H1 (cell line): ENCODE results near the gene BRAP. TPM values are rescaled to one million over a fixed set of nuclear protein-coding genes. Genes with fewer than 3 reads are reported as not detected.
"Not testable (repeated sequence)": the region's sequence is repeated elsewhere in the genome, so short reads cannot be mapped to it uniquely, and the experiment has no call there.

Experiments used
- CTCF ChIA-PET: fragments of 300-600 bp; sonication (Branson Sonifier 250); formaldehyde crosslinking; loops from one replicate; lab custom pipeline; 2021; ENCODE audit not compliant: partially characterized antibody; lab: Charles Lee
- POLR2A ChIA-PET: fragments of 300-600 bp; sonication (Branson Sonifier 250); formaldehyde crosslinking; loops from one replicate; lab custom pipeline; 2021; ENCODE audit warnings: inconsistent platforms; ENCODE audit not compliant: partially characterized antibody; lab: Charles Lee
- DNase-seq, 2 experiments: peaks; one replicate each; pipeline versions ENCODE4 v3.0.0 to v3.0.0-alpha.2; 2010 to 2022; ENCODE audit warnings: low spot score in 2 of 2, low read depth in 1 of 2, mixed read lengths in 1 of 2
- FAIRE-seq: peaks from 2 replicates; lab custom pipeline; 2011; peaks lifted over from hg19 to GRCh38; lab: Jason Lieb, UNC
- H2AFZ ChIP-seq: 2 replicates; pipeline ENCODE4 v1.8.1; 2012; ENCODE audit warnings: low read length, inconsistent platforms
- H2AK5ac ChIP-seq: 2 replicates; pipeline ENCODE4 v1.6.1; 2013; ENCODE audit warnings: low read depth, low read length
- H2BK120ac ChIP-seq: replicated peaks from 2 replicates; pipeline ENCODE3; 2013; ENCODE audit warnings: low read depth, low read length, inconsistent platforms
- H2BK12ac ChIP-seq: 2 replicates; pipeline ENCODE4 v1.6.1; 2013; ENCODE audit warnings: low read depth, low read length
- H2BK15ac ChIP-seq: 2 replicates; pipeline ENCODE4 v1.6.1; 2013; ENCODE audit warnings: low read length
- H2BK20ac ChIP-seq: 2 replicates; pipeline ENCODE4 v1.6.1; 2013; ENCODE audit warnings: low read length
- H2BK5ac ChIP-seq: 2 replicates; pipeline ENCODE4 v1.6.1; 2013; ENCODE audit warnings: low read depth, low read length
- H3K14ac ChIP-seq: 2 replicates; pipeline ENCODE4 v1.6.1; 2013; ENCODE audit warnings: inconsistent platforms; ENCODE audit not compliant: insufficient read length
- H3K18ac ChIP-seq: 2 replicates; pipeline ENCODE4 v1.6.1; 2013; ENCODE audit warnings: low read length; ENCODE audit errors: extremely low read depth
- H3K23ac ChIP-seq: 2 replicates; pipeline ENCODE4 v1.6.1; 2013; ENCODE audit warnings: inconsistent platforms; ENCODE audit not compliant: insufficient read length
- H3K23me2 ChIP-seq: 2 replicates; pipeline ENCODE4 v1.6.1; 2013; ENCODE audit warnings: low read depth, low read length
- H3K27ac ChIP-seq: 2 replicates; pipeline ENCODE4 v1.6.1; 2011; ENCODE audit warnings: low read depth, low read length, inconsistent platforms
- H3K27me3 ChIP-seq, 4 experiments: replicated peaks in 1 of 4; 1 replicate in 1 of 4; 2 replicates in 3 of 4; pipeline versions ENCODE4 v1.6.1 to v1.8.1; 2011 to 2013; ENCODE audit warnings: low read length in 3 of 4, mild to moderate bottlenecking in 3 of 4, inconsistent platforms in 2 of 4, mixed read lengths in 2 of 4, moderate library complexity in 1 of 4; ENCODE audit not compliant: control insufficient read depth in 3 of 4, insufficient read depth in 3 of 4; ENCODE audit errors: extremely low read depth in 1 of 4
- H3K36me3 ChIP-seq, 4 experiments: 2 replicates each; pipeline versions ENCODE4 v1.6.1 to v1.8.1; 2011 to 2013; ENCODE audit warnings: mild to moderate bottlenecking in 4 of 4, low read length in 3 of 4, moderate library complexity in 2 of 4, control low read depth in 1 of 4, inconsistent platforms in 1 of 4; ENCODE audit not compliant: insufficient read depth in 4 of 4, control insufficient read depth in 2 of 4
- H3K4ac ChIP-seq: replicated peaks from 2 replicates; pipeline ENCODE3; 2013; ENCODE audit warnings: low read length, low read depth, mixed read lengths, inconsistent platforms; ENCODE audit not compliant: insufficient read length
- H3K4me1 ChIP-seq, 4 experiments: replicated peaks in 1 of 4; 1 replicate in 1 of 4; 2 replicates in 3 of 4; pipeline versions ENCODE4 v1.6.1 to v1.8.1; 2011 to 2013; ENCODE audit warnings: low read length in 3 of 4, inconsistent platforms in 2 of 4, mixed read lengths in 1 of 4; ENCODE audit not compliant: insufficient read depth in 4 of 4, control insufficient read depth in 3 of 4
- H3K4me2 ChIP-seq, 2 experiments: 2 replicates each; pipeline versions ENCODE4 v1.6.1 to v1.8.1; 2011 to 2013; ENCODE audit warnings: low read depth in 2 of 2, low read length in 2 of 2, control low read depth in 1 of 2, inconsistent platforms in 1 of 2, mild to moderate bottlenecking in 1 of 2; ENCODE audit not compliant: insufficient read depth in 1 of 2
- H3K4me3 ChIP-seq, 4 experiments: fragments of 200-600, 300-600 bp in 1 of 4; sonication (generic), shearing (Covaris generic), sonication (Bioruptor Twin) in 1 of 4; 2 replicates each; pipeline versions ENCODE4 v1.5.1 to v1.8.1; 2011 to 2016; ENCODE audit warnings: low read length in 4 of 4, low read depth in 3 of 4, control low read depth in 2 of 4, inconsistent platforms in 2 of 4, mild to moderate bottlenecking in 2 of 4, mixed read lengths in 1 of 4, moderate library complexity in 1 of 4; ENCODE audit not compliant: insufficient read depth in 2 of 4; ENCODE audit errors: extremely low read depth in 1 of 4
- H3K56ac ChIP-seq: replicated peaks from 2 replicates; pipeline ENCODE3; 2013; ENCODE audit warnings: low read depth, mild to moderate bottlenecking, mixed read lengths, low read length, inconsistent platforms; ENCODE audit not compliant: insufficient read length
- H3K79me1 ChIP-seq: 2 replicates; pipeline ENCODE4 v1.6.1; 2013; ENCODE audit warnings: low read depth, low read length, control low read depth
- H3K79me2 ChIP-seq, 2 experiments: 2 replicates each; pipeline versions ENCODE4 v1.6.1 to v1.8.1; 2012 to 2013; ENCODE audit warnings: low read length in 2 of 2, mild to moderate bottlenecking in 2 of 2, inconsistent platforms in 1 of 2; ENCODE audit not compliant: insufficient read depth in 2 of 2, control insufficient read depth in 1 of 2
- H3K9ac ChIP-seq, 4 experiments: replicated peaks in 1 of 4; 1 replicate in 1 of 4; 2 replicates in 3 of 4; pipeline versions ENCODE4 v1.6.1 to v1.8.1; 2011 to 2013; ENCODE audit warnings: low read depth in 3 of 4, low read length in 3 of 4, control low read depth in 2 of 4, mild to moderate bottlenecking in 2 of 4, moderate library complexity in 2 of 4, inconsistent platforms in 1 of 4; ENCODE audit errors: extremely low read depth in 1 of 4
- H3K9me3 ChIP-seq, 2 experiments: 2 replicates each; pipeline versions ENCODE4 v1.6.1 to v1.8.1; 2012 to 2013; ENCODE audit warnings: mild to moderate bottlenecking in 2 of 2, moderate library complexity in 2 of 2, control low read depth in 1 of 2, inconsistent platforms in 1 of 2, low read depth in 1 of 2, low read length in 1 of 2, mixed read lengths in 1 of 2; ENCODE audit not compliant: insufficient read depth in 2 of 2
- H4K20me1 ChIP-seq, 2 experiments: replicated peaks in 1 of 2; 2 replicates each; pipeline versions ENCODE3 to v1.8.1; 2011 to 2013; ENCODE audit warnings: inconsistent platforms in 2 of 2, low read length in 2 of 2, mild to moderate bottlenecking in 1 of 2; ENCODE audit not compliant: insufficient read depth in 2 of 2, control insufficient read depth in 1 of 2
- H4K5ac ChIP-seq: 2 replicates; pipeline ENCODE4 v1.6.1; 2013; ENCODE audit warnings: low read length, low read depth, mixed read lengths, inconsistent platforms; ENCODE audit not compliant: insufficient read length
- H4K8ac ChIP-seq: 2 replicates; pipeline ENCODE4 v1.8.0; 2013; ENCODE audit warnings: mild to moderate bottlenecking, moderate library complexity, low read length, inconsistent platforms; ENCODE audit not compliant: insufficient read depth; ENCODE audit errors: extremely low read depth
- H4K91ac ChIP-seq: replicated peaks from 2 replicates; pipeline ENCODE3; 2013; ENCODE audit warnings: low read length, mixed read lengths, inconsistent platforms; ENCODE audit not compliant: insufficient read length
- WGBS, 2 experiments: shearing (Covaris generic) in 1 of 2; methylation state at CpG; one replicate each; pipeline versions ENCODE4 v1.1.6 to v1.1.7; 2013 to 2015; ENCODE audit warnings: low lambda C conversion rate in 2 of 2, mixed read lengths in 2 of 2, inconsistent platforms in 1 of 2, low coverage in 1 of 2, missing lambda C conversion rate in 1 of 2; ENCODE audit not compliant: insufficient replicate concordance in 2 of 2, insufficient coverage in 1 of 2, insufficient read length in 1 of 2; ENCODE audit errors: extremely low coverage in 1 of 2, missing lambda C conversion rate in 1 of 2; 5-methylcytosine and 5-hydroxymethylcytosine counted together
- polyA plus RNA-seq, 7 experiments: library from polyadenylated mRNA; depleted of rRNA in 3 of 7; stranded (reverse) in 5 of 7; unstranded in 2 of 7; fragments of >200 nt in 5 of 7; fragments of 200-250 nt in 2 of 7; gene quantifications; 1 replicate in 5 of 7; 2 replicates in 1 of 7; 4 replicates in 1 of 7; pipeline versions ENCODE4 v1.2.1 to v1.2.3, GENCODE V29; 2011 to 2013; ENCODE audit warnings: missing spikeins in 2 of 7, mixed read lengths in 2 of 7
- total RNA-seq: library from RNA; stranded (reverse); fragmentation: NEBNext Ultra II Directional; extraction: Animal tissue kit (Norgen Biotek cat#: 25700); gene quantifications from 2 replicates; pipeline ENCODE4 v1.2.1, GENCODE V29; 2021

Gene BRAP
- total and polyA plus RNA-seq, 2 of the 8 experiments (the other 6 are each of a cell fraction or from before 2014, with no cell fraction given) = 12.8 to 22.2 TPM

DNA sequence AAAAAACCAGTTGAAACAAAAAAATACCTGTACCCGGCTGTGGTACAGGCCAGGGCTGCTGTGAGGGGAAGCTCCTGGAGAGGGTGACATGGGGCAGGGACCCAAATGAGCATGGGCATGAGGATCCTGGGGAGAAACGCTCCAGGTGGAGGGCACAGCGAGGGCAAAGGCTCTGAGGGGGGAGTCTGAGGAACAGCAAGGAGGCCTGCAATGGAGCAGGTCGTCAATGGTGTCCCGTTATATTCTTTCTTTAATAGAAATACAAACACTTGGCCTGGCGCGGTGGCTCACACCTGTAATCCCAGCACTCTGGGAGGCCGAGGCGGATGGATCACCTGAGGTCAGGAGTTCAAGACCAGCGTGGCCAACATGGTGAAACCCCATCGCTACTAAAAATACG is 84.8 kb downstream of the BRAP start:
- H3K4me2 ChIP-seq, H2AFZ ChIP-seq, H4K91ac ChIP-seq, DNase-seq, H3K23ac ChIP-seq, H2BK15ac ChIP-seq, H2AK5ac ChIP-seq, H2BK5ac ChIP-seq, H3K27ac ChIP-seq, H3K18ac ChIP-seq, H4K5ac ChIP-seq, H3K27me3 ChIP-seq, H2BK12ac ChIP-seq, H2BK120ac ChIP-seq, H3K79me1 ChIP-seq, H3K4me3 ChIP-seq, H3K4me1 ChIP-seq, H3K9me3 ChIP-seq, H2BK20ac ChIP-seq, FAIRE-seq, H3K4ac ChIP-seq, H3K14ac ChIP-seq, H3K56ac ChIP-seq, H3K36me3 ChIP-seq, H3K9ac ChIP-seq: not testable (repeated sequence)
- Histone ChIP-seq H4K20me1 (peaks cover 0 to 12% of the 10 kb centered on the region in 2 experiments), H3K79me2 (peaks cover 4 to 24% of the 10 kb centered on the region in 2 experiments), H3K23me2 (peaks cover 15% of the 10 kb centered on the region), H4K8ac (peak overlapping the region; percentile 51; the same call in 1 of the 2 replicates)
- 96% methylated on average over 12 of the region's 12 CpGs; no CpG with 5 or more reads in 1 of the 2 experiments for WGBS, 2 experiments
- ChIA-PET POLR2A (interaction anchor here (0.6 to 1.2 kb wide), 3 partner anchors 10 to 98 kb away, joined by 3 read pairs; no protein-coding TSS in a partner anchor), CTCF (interaction anchor here (0.6 kb wide), 1 partner anchor 197 kb away, joined by 3 read pairs; no protein-coding TSS in a partner anchor)
